ENCODE results near the gene SLX9.

- TF ChIP-seq EZH2 (IDR thresholded peaks at IDR 0.05) (no peak), POLR2AphosphoS5 (IDR thresholded peaks at IDR 0.05; ENCODE audit: borderline replicate concordance, low read depth, low read length) (no peak)
Observed at GRCh38 chr21:44891631-44892031, 48.2 kb upstream of the SLX9 start.

Data from SK-N-MC (cell line).